ENCODE measurements around the gene CNNM2.
A peak's percentile ranks its signal among the peaks of the same experiment; 100 is the strongest.
"Not testable (repeated sequence)": the region's sequence is repeated elsewhere in the genome, so short reads cannot be mapped to it uniquely, and the experiment has no call there.

The CNNM2 gene

GRCh38 chr10:102949916-102950315 is 31.8 kb downstream of the CNNM2 start:
- H3K4me3 ChIP-seq (replicated peaks; ENCODE audit: low read depth, low read length) = no peak overlapping the region
- no peak for TF ChIP-seq CTCF (IDR thresholded peaks at IDR 0.05; ENCODE audit: low read depth, low read length, missing control alignments)
- DNase-seq (ENCODE audit: extremely low read depth, low read depth) = no peak

GRCh38 chr10:102951316-102951715 is 33.2 kb downstream of the CNNM2 start:
- TF ChIP-seq CTCF (IDR thresholded peaks at IDR 0.05; ENCODE audit: low read depth, low read length, missing control alignments) = no peak
- DNase-seq (ENCODE audit: extremely low read depth, low read depth) = no peak
- H3K4me3 ChIP-seq (replicated peaks; ENCODE audit: low read depth, low read length) = no peak overlapping the region

GRCh38 chr10:102959360-102959759 is 41.3 kb downstream of the CNNM2 start:
- TF ChIP-seq CTCF (IDR thresholded peaks at IDR 0.05; ENCODE audit: low read depth, low read length, missing control alignments) = no peak
- H3K4me3 ChIP-seq (replicated peaks; ENCODE audit: low read depth, low read length) = no peak overlapping the region
- no peak for DNase-seq (ENCODE audit: extremely low read depth, low read depth)

DNA sequence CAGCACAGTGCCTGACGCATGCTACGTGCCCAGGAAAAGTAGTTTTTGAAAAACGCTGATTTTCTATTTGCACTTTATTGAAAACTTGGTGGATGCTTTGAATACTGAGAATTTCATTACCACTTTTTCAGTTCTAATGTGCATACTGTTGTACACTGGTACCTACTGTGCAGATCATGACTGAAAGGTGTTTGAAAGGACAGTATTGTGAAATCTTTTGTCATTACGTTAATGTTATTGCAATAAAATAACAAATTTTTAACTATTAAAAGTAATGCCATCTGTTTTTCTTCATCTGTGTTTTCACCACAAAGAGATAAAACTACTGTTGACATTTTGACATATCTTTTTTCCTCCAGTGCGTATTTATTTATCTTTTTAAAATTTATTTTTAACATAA is 42.1 kb downstream of the CNNM2 start:
- TF ChIP-seq CTCF (IDR thresholded peaks at IDR 0.05; ENCODE audit: low read depth, low read length, missing control alignments) = no peak
- no peak overlapping the region for H3K4me3 ChIP-seq (replicated peaks; ENCODE audit: low read depth, low read length)
- no peak for DNase-seq (ENCODE audit: extremely low read depth, low read depth)

DNA sequence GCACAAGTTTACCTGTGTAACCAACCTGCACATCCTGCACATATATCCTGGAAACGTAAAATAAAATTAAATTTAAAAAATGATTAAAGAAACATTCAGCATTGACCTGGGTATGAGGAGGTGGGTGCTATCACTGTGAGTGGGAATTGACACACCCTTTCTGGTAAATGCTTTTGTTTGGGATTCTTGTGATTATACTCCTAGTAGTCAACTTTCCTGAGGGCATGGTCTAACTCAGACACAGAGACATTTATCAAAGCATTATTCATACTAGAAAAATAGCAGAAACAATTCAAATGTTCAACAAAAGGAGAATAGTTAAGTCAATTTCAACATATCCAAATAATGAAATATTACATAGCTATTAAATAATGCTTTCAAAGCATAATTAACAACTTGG is 44.2 kb downstream of the CNNM2 start:
- H3K4me3 ChIP-seq (replicated peaks; ENCODE audit: low read depth, low read length) = no peak overlapping the region
- no peak for DNase-seq (ENCODE audit: extremely low read depth, low read depth)
- TF ChIP-seq CTCF (IDR thresholded peaks at IDR 0.05; ENCODE audit: low read depth, low read length, missing control alignments) = no peak

- DNase-seq (ENCODE audit: extremely low read depth, low read depth) = peak; percentile 24
- no peak overlapping the region for H3K4me3 ChIP-seq (replicated peaks; ENCODE audit: low read depth, low read length)
- no peak for TF ChIP-seq CTCF (IDR thresholded peaks at IDR 0.05; ENCODE audit: low read depth, low read length, missing control alignments)
Measured at GRCh38 chr10:102962951-102963755, 45.1 kb downstream of the CNNM2 start.

DNA sequence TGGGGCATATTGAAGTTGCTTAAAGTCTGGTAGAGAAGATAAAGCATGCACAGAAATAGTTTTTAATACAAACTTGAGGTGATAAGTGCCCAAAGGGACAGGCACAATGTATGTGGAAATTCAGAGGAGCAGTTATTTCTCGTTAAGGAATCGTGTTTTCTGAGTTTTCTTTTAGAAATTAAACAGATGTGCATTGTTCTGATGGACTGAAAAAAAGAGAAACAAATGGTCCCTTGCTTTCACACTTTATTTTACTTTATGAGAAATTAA is 45.6 kb downstream of the CNNM2 start:
- no peak overlapping the region for H3K4me3 ChIP-seq (replicated peaks; ENCODE audit: low read depth, low read length)
- DNase-seq (ENCODE audit: extremely low read depth, low read depth) = no peak

DNA sequence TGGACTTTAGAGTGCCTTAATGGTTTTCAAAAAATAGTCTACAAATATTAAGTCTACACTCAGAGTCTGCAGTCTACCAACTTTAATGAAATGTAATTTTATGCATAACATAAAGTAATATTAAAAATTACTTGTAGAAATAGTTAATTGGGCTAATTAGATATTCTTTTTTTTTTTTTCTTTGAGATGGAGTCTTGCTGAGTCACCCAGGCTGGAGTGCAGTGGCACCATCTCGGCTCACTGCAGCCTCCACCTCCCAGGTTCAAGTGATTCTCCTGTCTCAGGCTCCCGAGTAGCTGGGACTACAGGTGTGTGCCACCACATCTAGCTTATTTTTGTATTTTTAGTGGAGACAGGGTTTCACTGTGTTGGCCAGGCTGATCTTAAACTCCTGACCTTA is 46.0 kb downstream of the CNNM2 start:
- DNase-seq (ENCODE audit: extremely low read depth, low read depth); H3K4me3 ChIP-seq (replicated peaks; ENCODE audit: low read depth, low read length): not testable (repeated sequence)

More for the DNA sequence above, 45.6 kb downstream of the CNNM2 start:
- no peak for TF ChIP-seq CTCF (IDR thresholded peaks at IDR 0.05; ENCODE audit: low read depth, low read length, missing control alignments)

All from HFF-Myc (cell line).